Measurements from ENCODE around the gene SLC5A3.

DNA sequence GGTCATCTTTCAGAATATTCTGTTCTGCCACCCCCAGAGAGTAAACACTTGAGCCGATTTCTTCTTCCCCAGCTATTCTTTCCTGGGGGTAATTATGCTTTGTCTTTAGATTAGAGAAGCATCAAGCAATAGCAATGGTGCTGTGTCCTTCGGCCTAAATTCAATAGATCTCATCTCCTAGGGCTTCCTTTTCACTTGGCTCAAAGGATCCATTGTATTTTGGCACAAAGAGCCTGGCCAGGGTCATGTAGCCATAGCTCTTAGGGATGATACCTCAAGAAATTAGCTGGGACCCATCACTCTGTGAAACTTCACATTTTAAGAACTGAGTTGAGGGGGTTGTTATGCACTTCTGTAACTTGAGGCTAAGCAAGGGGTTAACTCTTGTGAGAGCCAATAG is 27.0 kb downstream of the SLC5A3 start:
- TF ChIP-seq, protein P1, sequence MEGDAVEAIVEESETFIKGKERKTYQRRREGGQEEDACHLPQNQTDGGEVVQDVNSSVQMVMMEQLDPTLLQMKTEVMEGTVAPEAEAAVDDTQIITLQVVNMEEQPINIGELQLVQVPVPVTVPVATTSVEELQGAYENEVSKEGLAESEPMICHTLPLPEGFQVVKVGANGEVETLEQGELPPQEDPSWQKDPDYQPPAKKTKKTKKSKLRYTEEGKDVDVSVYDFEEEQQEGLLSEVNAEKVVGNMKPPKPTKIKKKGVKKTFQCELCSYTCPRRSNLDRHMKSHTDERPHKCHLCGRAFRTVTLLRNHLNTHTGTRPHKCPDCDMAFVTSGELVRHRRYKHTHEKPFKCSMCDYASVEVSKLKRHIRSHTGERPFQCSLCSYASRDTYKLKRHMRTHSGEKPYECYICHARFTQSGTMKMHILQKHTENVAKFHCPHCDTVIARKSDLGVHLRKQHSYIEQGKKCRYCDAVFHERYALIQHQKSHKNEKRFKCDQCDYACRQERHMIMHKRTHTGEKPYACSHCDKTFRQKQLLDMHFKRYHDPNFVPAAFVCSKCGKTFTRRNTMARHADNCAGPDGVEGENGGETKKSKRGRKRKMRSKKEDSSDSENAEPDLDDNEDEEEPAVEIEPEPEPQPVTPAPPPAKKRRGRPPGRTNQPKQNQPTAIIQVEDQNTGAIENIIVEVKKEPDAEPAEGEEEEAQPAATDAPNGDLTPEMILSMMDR (IDR thresholded peaks at IDR 0.05) = no peak
- no peak for TF ChIP-seq EP300 (IDR thresholded peaks at IDR 0.05)
- no peak for TF ChIP-seq POLR2A (IDR thresholded peaks at IDR 0.05)

Data from gastroesophageal sphincter (tissue), 3 donors.